ENCODE data around the gene RHBDD3.

The RHBDD3 gene

GRCh38 chr22:29275819-29276565, 8.2 kb upstream of the RHBDD3 start:
- no peak for TF ChIP-seq CTCF (conservative IDR thresholded peaks at IDR 0.05; ENCODE audit: low read depth, low read length)
- no peak for DNase-seq (ENCODE audit: low read depth)
- H3K4me3 ChIP-seq (ENCODE audit: low read length): no peak overlapping the region

- no peak for DNase-seq (ENCODE audit: low read depth)
- H3K4me3 ChIP-seq (ENCODE audit: low read length): no peak overlapping the region
- no peak for TF ChIP-seq CTCF (conservative IDR thresholded peaks at IDR 0.05; ENCODE audit: low read depth, low read length)
Measured at GRCh38 chr22:29275167-29275566, 7.4 kb upstream of the RHBDD3 start.

- no peak overlapping the region for H3K4me3 ChIP-seq (ENCODE audit: low read length)
- no peak for TF ChIP-seq CTCF (conservative IDR thresholded peaks at IDR 0.05; ENCODE audit: low read depth, low read length)
- DNase-seq (ENCODE audit: low read depth): no peak
Measured at GRCh38 chr22:29272624-29273023, 4.8 kb upstream of the RHBDD3 start.

GRCh38 chr22:29270475-29271271, 2.9 kb upstream of the RHBDD3 start:
- peak overlapping the region; percentile 92 for H3K4me3 ChIP-seq (ENCODE audit: low read length)
- no peak for DNase-seq (ENCODE audit: low read depth)
- TF ChIP-seq CTCF (conservative IDR thresholded peaks at IDR 0.05; ENCODE audit: low read depth, low read length): no peak

GRCh38 chr22:29269731-29270474, 2.1 kb upstream of the RHBDD3 start:
- no peak for DNase-seq (ENCODE audit: low read depth)
- no peak for TF ChIP-seq CTCF (conservative IDR thresholded peaks at IDR 0.05; ENCODE audit: low read depth, low read length)
- H3K4me3 ChIP-seq (ENCODE audit: low read length): peak overlapping the region; percentile 92

GRCh38 chr22:29269230-29269604, 1.4 kb upstream of the RHBDD3 start:
- H3K4me3 ChIP-seq (ENCODE audit: low read length): peak overlapping the region; percentile 92
- TF ChIP-seq CTCF (conservative IDR thresholded peaks at IDR 0.05; ENCODE audit: low read depth, low read length): no peak
- DNase-seq (ENCODE audit: low read depth): no peak
